GM12878 (cell line): ENCODE results near the gene NR3C1. TPM values are rescaled to one million over a fixed set of nuclear protein-coding genes. Genes with fewer than 3 reads are reported as not detected.
A peak's percentile ranks its signal among the peaks of the same experiment; 100 is the strongest.

Source experiments
- ATAC-seq: fragments of 200-7000 bp; cut with Tn5 transposase; 3 replicates; pipeline ENCODE4 v1.9.1; 2020; ENCODE audit warnings: mild to moderate bottlenecking, moderate library complexity
- BruUV-seq: library from RNA; stranded (reverse); fragments of 400-500 nt; replicated peaks from 2 replicates; lab custom pipeline; 2021; lab: Mats Ljungman, UMichigan
- CTCF ChIA-PET: fragments of 300-600 bp; sonication (Branson Sonifier 250); formaldehyde crosslinking; extraction: SDS; loops from one replicate; lab custom pipeline; 2021; ENCODE audit warnings: inconsistent platforms; lab: Yijun Ruan, JAX
- POLR2A ChIA-PET: fragments of 350-600 bp; formaldehyde crosslinking; extraction: SDS; loops from one replicate; lab custom pipeline; 2021; ENCODE audit warnings: inconsistent platforms; lab: Charles Lee
- RAD21 ChIA-PET: fragments of 300-600 bp; sonication (Branson Sonifier 250); formaldehyde crosslinking; loops from one replicate; lab custom pipeline; 2023; ENCODE audit warnings: antibody characterized with exemption; ENCODE audit not compliant: unreplicated experiment; lab: Charles Lee
- SMC1A ChIA-PET: fragments of 300-600 bp; sonication (Branson Sonifier 250); formaldehyde crosslinking; loops from one replicate; lab custom pipeline; 2023; ENCODE audit not compliant: unreplicated experiment, uncharacterized antibody; lab: Charles Lee
- DNase-seq: peaks from one replicate; pipeline ENCODE4 v3.0.0-alpha.2; 2011; ENCODE audit warnings: low read depth, low spot score
- FAIRE-seq: peaks from 3 replicates; lab custom pipeline; 2011; peaks lifted over from hg19 to GRCh38; lab: Jason Lieb, UNC
- H2AFZ ChIP-seq: 2 replicates; pipeline ENCODE4 v1.6.0; 2011; ENCODE audit warnings: low read depth, low read length, control low read depth; ENCODE audit not compliant: control insufficient read depth
- H3K27ac ChIP-seq: 2 replicates; pipeline ENCODE4 v1.5.1; 2011; ENCODE audit warnings: control low read depth; ENCODE audit not compliant: control insufficient read depth, insufficient read depth
- H3K27me3 ChIP-seq, 2 experiments: replicated peaks in 1 of 2; 2 replicates each; pipeline versions ENCODE4 v1.6.0 to v1.6.1; 2011; ENCODE audit warnings: low read length in 1 of 2; ENCODE audit not compliant: control insufficient read depth in 2 of 2, insufficient read depth in 2 of 2
- H3K36me3 ChIP-seq, 2 experiments: 2 replicates each; pipeline ENCODE4 v1.5.1; 2011; ENCODE audit warnings: low read length in 1 of 2; ENCODE audit not compliant: control insufficient read depth in 2 of 2, insufficient read depth in 2 of 2
- H3K4me1 ChIP-seq: 2 replicates; pipeline ENCODE4 v1.6.1; 2011; ENCODE audit warnings: mild to moderate bottlenecking, low read length, moderate library complexity, mixed read lengths; ENCODE audit not compliant: control insufficient read depth, insufficient read depth
- H3K4me2 ChIP-seq: 2 replicates; pipeline ENCODE4 v1.6.0; 2011; ENCODE audit warnings: control low read depth; ENCODE audit not compliant: control insufficient read depth, insufficient read depth
- H3K4me3 ChIP-seq: fragments of 200-600 bp; sonication (generic); 2 replicates; pipeline ENCODE4 v1.5.1; 2016
- H3K79me2 ChIP-seq: 2 replicates; pipeline ENCODE4 v1.6.0; 2011; ENCODE audit warnings: low read length; ENCODE audit not compliant: control insufficient read depth, insufficient read depth
- H3K9ac ChIP-seq: 2 replicates; pipeline ENCODE4 v1.8.0; 2011; ENCODE audit warnings: low read length, control low read depth, mixed read lengths; ENCODE audit not compliant: control insufficient read depth, insufficient read depth
- H3K9me3 ChIP-seq: replicated peaks from 3 replicates; pipeline ENCODE4 v1.5.1; 2011; ENCODE audit warnings: mild to moderate bottlenecking, low read length; ENCODE audit not compliant: control insufficient read depth, insufficient read depth
- H4K20me1 ChIP-seq: 2 replicates; pipeline ENCODE4 v1.6.0; 2011; ENCODE audit not compliant: control insufficient read depth, insufficient read depth
- BCL11A ChIP-seq: IDR thresholded peaks from 2 replicates; pipeline ENCODE4 v1.6.1; 2011; ENCODE audit warnings: low read depth, low read length
- CBX3 ChIP-seq: fragments of 200-600 bp; sonication (generic); IDR thresholded peaks from 2 replicates; pipeline ENCODE4 v1.6.1; 2016; ENCODE audit warnings: low read depth, borderline replicate concordance
- HCFC1 ChIP-seq: fragments of 150-350 bp; IDR thresholded peaks from 2 replicates; pipeline ENCODE4 v1.6.1; 2014; ENCODE audit warnings: low read length
- LARP7 ChIP-seq: fragments of 450-650 bp; IDR thresholded peaks from 2 replicates; pipeline ENCODE4 v1.6.1; 2017; ENCODE audit warnings: mild to moderate bottlenecking
- NFYB ChIP-seq: IDR thresholded peaks from 2 replicates; pipeline ENCODE4 v1.6.1; 2011; ENCODE audit warnings: low read depth, mild to moderate bottlenecking, low read length, improper control_type of control experiment, moderate library complexity; ENCODE audit not compliant: insufficient read depth
- NR2C1 ChIP-seq: fragments of 450-650 bp; IDR thresholded peaks from 2 replicates; pipeline ENCODE4 v1.6.1; 2017; ENCODE audit warnings: antibody characterized with exemption, mild to moderate bottlenecking, moderate library complexity
- POLR2A ChIP-seq: IDR thresholded peaks from 2 replicates; pipeline ENCODE4 v1.6.1; 2011; ENCODE audit warnings: low read depth, mild to moderate bottlenecking, low read length
- POU2F2 ChIP-seq: IDR thresholded peaks from 3 replicates; pipeline ENCODE4 v1.6.1; 2011; ENCODE audit warnings: low read depth, mild to moderate bottlenecking, low read length, borderline replicate concordance
- RB1 ChIP-seq: fragments of 450-650 bp; formaldehyde crosslinking; IDR thresholded peaks from 2 replicates; pipeline ENCODE4 v1.6.1; 2017; ENCODE audit warnings: mild to moderate bottlenecking, borderline replicate concordance
- SPI1 ChIP-seq: IDR thresholded peaks from 2 replicates; pipeline ENCODE4 v1.6.1; 2011; ENCODE audit warnings: low read depth, mild to moderate bottlenecking, low read length, moderate library complexity, borderline replicate concordance; ENCODE audit not compliant: insufficient read depth
- SRF ChIP-seq, 2 experiments: IDR thresholded peaks; 2 replicates each; pipeline ENCODE4 v1.6.1; 2011; ENCODE audit warnings: low read depth in 2 of 2, low read length in 2 of 2, mild to moderate bottlenecking in 1 of 2, moderate library complexity in 1 of 2
- TARDBP ChIP-seq: IDR thresholded peaks from 2 replicates; pipeline ENCODE4 v1.6.1; 2016; ENCODE audit warnings: borderline replicate concordance
- WGBS: methylation state at CpG from one replicate; pipeline ENCODE4 v1.1.6; 2016; ENCODE audit warnings: low lambda C conversion rate; ENCODE audit not compliant: insufficient replicate concordance, insufficient coverage; ENCODE audit errors: missing lambda C conversion rate; 5-methylcytosine and 5-hydroxymethylcytosine counted together
- in situ Hi-C: fragments of 300-500 bp; cut with MboI; formaldehyde crosslinking; loops from 9 replicates; pipeline ENCODE4 v1.14.3; 2018; ENCODE audit warnings: mixed read lengths
- intact Hi-C: fragments of 100-400 bp; cut with micrococcal nuclease; formaldehyde crosslinking; loops from one replicate; pipeline ENCODE4 v1.14.2; 2022; ENCODE audit not compliant: unreplicated experiment
- polyA plus RNA-seq, 11 experiments: library from polyadenylated mRNA; depleted of rRNA in 4 of 11; unstranded in 6 of 11; stranded (reverse) in 5 of 11; fragments of >200 nt; fragmentation: Nextera tagmentation in 4 of 11; fragmentation: Illumina TruSeq in 1 of 11; extraction: Ambion mirVana in 4 of 11; extraction: Trizol in 1 of 11; gene quantifications; 1 replicate in 1 of 11; 2 replicates in 10 of 11; pipeline versions ENCODE4 v1.2.1 to v1.2.3, GENCODE V29; 2011 to 2016; ENCODE audit warnings: inconsistent platforms in 2 of 11, missing spikeins in 2 of 11, low read depth in 1 of 11
- total RNA-seq, 4 experiments: library from RNA; depleted of rRNA in 3 of 4; stranded (reverse); fragments of >200 nt in 3 of 4; fragmentation: Illumina TruSeq in 1 of 4; extraction: Trizol in 1 of 4; gene quantifications; 2 replicates each; pipeline versions ENCODE4 v1.2.1 to v1.2.3, GENCODE V29; 2013 to 2021
- TF ChIP-seq, protein P1 (sequence below): fragments of 450-650 bp; IDR thresholded peaks from 2 replicates; pipeline ENCODE4 v1.6.1; 2018; ENCODE audit warnings: mild to moderate bottlenecking, low read depth, moderate library complexity; ENCODE audit not compliant: partially characterized antibody
- TF ChIP-seq, protein P2 (sequence below): fragments of 450-650 bp; IDR thresholded peaks from 2 replicates; pipeline ENCODE4 v1.6.1; 2017; ENCODE audit warnings: low read depth, mild to moderate bottlenecking, moderate library complexity
- TF ChIP-seq, protein P3 (sequence below): IDR thresholded peaks from 2 replicates; pipeline ENCODE4 v1.6.1; 2012; ENCODE audit warnings: mild to moderate bottlenecking, low read depth, low read length

Gene NR3C1
- total and polyA plus RNA-seq, 10 of the 15 experiments (the other 5 are each of a cell fraction or from before 2014, with no cell fraction given): 49.7 to 141 (median 109) TPM

DNA sequence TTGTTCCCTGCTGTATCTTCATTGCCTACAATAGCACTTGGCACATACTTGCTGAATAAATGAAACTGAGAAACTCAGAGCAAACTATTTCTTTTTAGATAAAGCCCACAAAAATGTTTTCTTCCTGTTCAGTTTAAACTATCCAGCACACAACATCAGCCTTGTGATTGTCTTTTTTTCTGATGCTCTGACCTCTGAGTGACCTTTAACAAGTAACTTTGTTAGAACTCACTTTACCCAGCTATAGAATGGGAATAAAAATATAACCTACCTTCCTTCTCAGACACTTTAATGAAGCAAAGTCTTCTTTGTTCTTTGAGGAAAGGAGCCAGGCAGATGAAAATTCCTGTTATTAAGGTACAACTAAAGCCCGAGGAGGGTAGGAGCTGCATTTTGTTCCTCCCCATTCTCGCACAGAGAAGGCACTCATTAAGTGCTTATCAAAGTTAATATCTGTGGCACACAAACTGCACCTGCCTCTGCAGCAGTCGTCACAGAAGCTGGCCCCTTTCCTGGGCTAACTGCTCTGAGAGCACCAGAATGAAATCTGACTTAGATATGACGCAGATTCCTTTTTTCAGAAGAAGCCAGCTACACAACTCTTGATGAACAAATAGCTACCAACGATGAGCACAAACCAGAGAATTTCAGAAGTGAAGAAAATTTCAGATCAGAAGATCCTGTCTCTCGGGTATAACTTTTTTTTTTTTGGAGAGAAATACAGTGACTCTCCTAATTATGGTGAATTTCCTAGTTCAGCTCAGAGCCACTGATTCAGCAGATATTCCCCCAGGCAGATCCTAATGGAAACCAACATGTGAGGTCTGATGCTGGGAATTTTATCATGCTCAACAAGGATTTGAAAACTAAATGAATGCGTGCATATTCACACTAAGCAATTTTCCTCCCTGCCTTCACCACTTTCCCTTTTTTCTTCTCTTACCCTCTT, 31.0 kb upstream of the NR3C1 start:
- intact Hi-C loops: loop anchor here (1.0 to 5.0 kb wide), 5 partner anchors 30 to 390 kb away; partner anchors contain the start of gene HMHB1
- Histone ChIP-seq H3K79me2 (peaks cover 36% of the 10 kb centered on the region), H3K9me3 (no peaks in the 10 kb centered on the region), H3K9ac (peak overlapping the region; percentile 74), H3K36me3 (no peaks in the 10 kb centered on the region), H2AFZ (peak overlapping the region; percentile 32), H3K4me3 (peak overlapping the region; percentile 49), H3K27ac (peak overlapping the region; percentile 89), H3K4me1 (peaks cover 16% of the 10 kb centered on the region), H4K20me1 (no peaks in the 10 kb centered on the region), H3K27me3 (no peaks in the 10 kb centered on the region), H3K4me2 (peak overlapping the region; percentile 91)
- ATAC-seq: peak; percentile 67
- POLR2A ChIA-PET: interaction anchor here (0.6 to 9.5 kb wide), 15 partner anchors 8 to 395 kb away, joined by 3 to 138 read pairs (median 4); partner anchors contain the start of gene NR3C1
- CTCF ChIA-PET: interaction anchor here (0.6 to 5.1 kb wide), 18 partner anchors 9 to 511 kb away, joined by 3 to 49 read pairs (median 4); partner anchors contain the start of gene NR3C1
- in situ Hi-C loops: no loop called here
- SMC1A ChIA-PET: interaction anchor here (0.6 to 9.5 kb wide), 40 partner anchors 8 to 759 kb away, joined by 3 to 260 read pairs (median 5); partner anchors contain the start of gene NR3C1
- TSS peak; percentile 91 for BruUV-seq
- no peak for FAIRE-seq
- no peak for DNase-seq
- WGBS: 8% methylated on average over 7 of the region's 7 CpGs
- RAD21 ChIA-PET: interaction anchor here (0.5 to 7.1 kb wide), 31 partner anchors 12 to 432 kb away, joined by 3 to 187 read pairs (median 4); partner anchors contain the start of gene NR3C1
- TF ChIP-seq SRF (IDR thresholded peaks at IDR 0.05; ENCODE audit: low read depth in 2 of 2, low read length in 2 of 2): no peak
- no peak for TF ChIP-seq SPI1
- TF ChIP-seq BCL11A: no peak
- TF ChIP-seq, protein P1, sequence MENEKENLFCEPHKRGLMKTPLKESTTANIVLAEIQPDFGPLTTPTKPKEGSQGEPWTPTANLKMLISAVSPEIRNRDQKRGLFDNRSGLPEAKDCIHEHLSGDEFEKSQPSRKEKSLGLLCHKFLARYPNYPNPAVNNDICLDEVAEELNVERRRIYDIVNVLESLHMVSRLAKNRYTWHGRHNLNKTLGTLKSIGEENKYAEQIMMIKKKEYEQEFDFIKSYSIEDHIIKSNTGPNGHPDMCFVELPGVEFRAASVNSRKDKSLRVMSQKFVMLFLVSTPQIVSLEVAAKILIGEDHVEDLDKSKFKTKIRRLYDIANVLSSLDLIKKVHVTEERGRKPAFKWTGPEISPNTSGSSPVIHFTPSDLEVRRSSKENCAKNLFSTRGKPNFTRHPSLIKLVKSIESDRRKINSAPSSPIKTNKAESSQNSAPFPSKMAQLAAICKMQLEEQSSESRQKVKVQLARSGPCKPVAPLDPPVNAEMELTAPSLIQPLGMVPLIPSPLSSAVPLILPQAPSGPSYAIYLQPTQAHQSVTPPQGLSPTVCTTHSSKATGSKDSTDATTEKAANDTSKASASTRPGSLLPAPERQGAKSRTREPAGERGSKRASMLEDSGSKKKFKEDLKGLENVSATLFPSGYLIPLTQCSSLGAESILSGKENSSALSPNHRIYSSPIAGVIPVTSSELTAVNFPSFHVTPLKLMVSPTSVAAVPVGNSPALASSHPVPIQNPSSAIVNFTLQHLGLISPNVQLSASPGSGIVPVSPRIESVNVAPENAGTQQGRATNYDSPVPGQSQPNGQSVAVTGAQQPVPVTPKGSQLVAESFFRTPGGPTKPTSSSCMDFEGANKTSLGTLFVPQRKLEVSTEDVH: no peak
- no peak for TF ChIP-seq POLR2A
- TF ChIP-seq, protein P2, sequence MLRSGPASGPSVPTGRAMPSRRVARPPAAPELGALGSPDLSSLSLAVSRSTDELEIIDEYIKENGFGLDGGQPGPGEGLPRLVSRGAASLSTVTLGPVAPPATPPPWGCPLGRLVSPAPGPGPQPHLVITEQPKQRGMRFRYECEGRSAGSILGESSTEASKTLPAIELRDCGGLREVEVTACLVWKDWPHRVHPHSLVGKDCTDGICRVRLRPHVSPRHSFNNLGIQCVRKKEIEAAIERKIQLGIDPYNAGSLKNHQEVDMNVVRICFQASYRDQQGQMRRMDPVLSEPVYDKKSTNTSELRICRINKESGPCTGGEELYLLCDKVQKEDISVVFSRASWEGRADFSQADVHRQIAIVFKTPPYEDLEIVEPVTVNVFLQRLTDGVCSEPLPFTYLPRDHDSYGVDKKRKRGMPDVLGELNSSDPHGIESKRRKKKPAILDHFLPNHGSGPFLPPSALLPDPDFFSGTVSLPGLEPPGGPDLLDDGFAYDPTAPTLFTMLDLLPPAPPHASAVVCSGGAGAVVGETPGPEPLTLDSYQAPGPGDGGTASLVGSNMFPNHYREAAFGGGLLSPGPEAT: no peak
- 0 out of 2 replicates have a peak, but pooled peaks have one; percentile 32 for TF ChIP-seq RB1
- TF ChIP-seq NR2C1: no peak
- no peak for TF ChIP-seq POU2F2
- no peak for TF ChIP-seq LARP7
- no peak for TF ChIP-seq HCFC1
- TF ChIP-seq CBX3: no peak
- TF ChIP-seq, protein P3, sequence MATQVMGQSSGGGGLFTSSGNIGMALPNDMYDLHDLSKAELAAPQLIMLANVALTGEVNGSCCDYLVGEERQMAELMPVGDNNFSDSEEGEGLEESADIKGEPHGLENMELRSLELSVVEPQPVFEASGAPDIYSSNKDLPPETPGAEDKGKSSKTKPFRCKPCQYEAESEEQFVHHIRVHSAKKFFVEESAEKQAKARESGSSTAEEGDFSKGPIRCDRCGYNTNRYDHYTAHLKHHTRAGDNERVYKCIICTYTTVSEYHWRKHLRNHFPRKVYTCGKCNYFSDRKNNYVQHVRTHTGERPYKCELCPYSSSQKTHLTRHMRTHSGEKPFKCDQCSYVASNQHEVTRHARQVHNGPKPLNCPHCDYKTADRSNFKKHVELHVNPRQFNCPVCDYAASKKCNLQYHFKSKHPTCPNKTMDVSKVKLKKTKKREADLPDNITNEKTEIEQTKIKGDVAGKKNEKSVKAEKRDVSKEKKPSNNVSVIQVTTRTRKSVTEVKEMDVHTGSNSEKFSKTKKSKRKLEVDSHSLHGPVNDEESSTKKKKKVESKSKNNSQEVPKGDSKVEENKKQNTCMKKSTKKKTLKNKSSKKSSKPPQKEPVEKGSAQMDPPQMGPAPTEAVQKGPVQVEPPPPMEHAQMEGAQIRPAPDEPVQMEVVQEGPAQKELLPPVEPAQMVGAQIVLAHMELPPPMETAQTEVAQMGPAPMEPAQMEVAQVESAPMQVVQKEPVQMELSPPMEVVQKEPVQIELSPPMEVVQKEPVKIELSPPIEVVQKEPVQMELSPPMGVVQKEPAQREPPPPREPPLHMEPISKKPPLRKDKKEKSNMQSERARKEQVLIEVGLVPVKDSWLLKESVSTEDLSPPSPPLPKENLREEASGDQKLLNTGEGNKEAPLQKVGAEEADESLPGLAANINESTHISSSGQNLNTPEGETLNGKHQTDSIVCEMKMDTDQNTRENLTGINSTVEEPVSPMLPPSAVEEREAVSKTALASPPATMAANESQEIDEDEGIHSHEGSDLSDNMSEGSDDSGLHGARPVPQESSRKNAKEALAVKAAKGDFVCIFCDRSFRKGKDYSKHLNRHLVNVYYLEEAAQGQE: no peak
- no peak for TF ChIP-seq TARDBP
- TF ChIP-seq NFYB: no peak
